ENCODE data around the gene COL24A1. TPM values are rescaled to one million over a fixed set of nuclear protein-coding genes. Genes with fewer than 3 reads are reported as not detected.

Gene COL24A1
- total RNA-seq, 1 experiment from 2014 or later = 0.07 TPM

GRCh38 chr1:86140281-86140880 lies 16.2 kb downstream of the COL24A1 start:
- no peak overlapping the region for H3K27ac ChIP-seq (ENCODE audit: low read length)
- no peak overlapping the region for H2AFZ ChIP-seq (ENCODE audit: low read length)
- BruUV-seq (replicated peaks) = no TSS peak
- no peaks in the 10 kb centered on the region for H3F3A ChIP-seq (ENCODE audit: low read length, unreplicated experiment)
- no peaks in the 10 kb centered on the region for H4K20me1 ChIP-seq (ENCODE audit: low read length)
- no peak overlapping the region for H3K4me2 ChIP-seq (ENCODE audit: low read length)
- no peaks in the 10 kb centered on the region for H3K4me1 ChIP-seq (ENCODE audit: insufficient read depth, low read length)
- ChIA-PET POLR2A (ENCODE audit: unreplicated experiment) (no interaction called here), CTCF (no interaction called here)
- H3K27me3 ChIP-seq (ENCODE audit: low read length) = peaks cover 39% of the 10 kb centered on the region
- intact Hi-C loops (cut with micrococcal nuclease) = no loop called here
- no peak overlapping the region for H3K4me3 ChIP-seq (ENCODE audit: low read length)
- no peaks in the 10 kb centered on the region for H3K9me3 ChIP-seq (ENCODE audit: low read length)
- no peak overlapping the region for H3K9ac ChIP-seq (ENCODE audit: low read length)
- DNase-seq (no peak), ATAC-seq (no peak)
- TF ChIP-seq EZH2 (IDR thresholded peaks at IDR 0.05; ENCODE audit: low read length, unreplicated experiment) (no peak), CTCF (conservative IDR thresholded peaks at IDR 0.05; ENCODE audit: low read depth, low read length) (no peak)
- H3K9me2 ChIP-seq (replicated peaks; ENCODE audit: low read length) = no peaks in the 10 kb centered on the region
- H3K79me2 ChIP-seq (ENCODE audit: low read length) = no peaks in the 10 kb centered on the region
- no peaks in the 10 kb centered on the region for H3K36me3 ChIP-seq (ENCODE audit: low read depth, low read length)

DNA sequence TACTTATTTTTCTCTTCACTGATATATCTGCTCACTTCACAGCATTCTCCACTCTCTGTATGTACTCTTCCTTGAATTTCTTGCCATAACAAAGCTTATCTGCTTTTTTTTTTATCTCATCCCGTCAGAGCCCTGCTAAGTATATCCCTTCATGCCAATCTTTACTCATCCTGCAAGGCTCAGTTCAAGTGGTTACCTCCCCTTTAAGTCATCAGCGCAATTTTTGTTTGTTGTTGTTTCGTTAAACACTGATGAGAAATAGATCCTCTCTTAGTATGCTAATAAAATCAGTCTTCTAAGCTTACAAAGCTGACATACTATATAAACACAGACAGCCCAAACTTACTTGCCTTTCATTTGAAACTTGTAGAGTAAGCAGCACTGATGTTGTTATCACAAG lies 17.8 kb downstream of the COL24A1 start:
- Histone ChIP-seq H3K27me3 (ENCODE audit: low read length) (peaks cover 31% of the 10 kb centered on the region), H3K4me1 (ENCODE audit: insufficient read depth, low read length) (no peaks in the 10 kb centered on the region), H3K9ac (ENCODE audit: low read length) (no peak overlapping the region), H4K20me1 (ENCODE audit: low read length) (no peaks in the 10 kb centered on the region), H3F3A (ENCODE audit: low read length, unreplicated experiment) (no peaks in the 10 kb centered on the region), H3K4me3 (ENCODE audit: low read length) (no peak overlapping the region), H3K9me2 (replicated peaks; ENCODE audit: low read length) (no peaks in the 10 kb centered on the region), H3K36me3 (ENCODE audit: low read depth, low read length) (no peaks in the 10 kb centered on the region), H2AFZ (ENCODE audit: low read length) (no peak overlapping the region), H3K9me3 (ENCODE audit: low read length) (no peaks in the 10 kb centered on the region), H3K4me2 (ENCODE audit: low read length) (no peak overlapping the region), H3K27ac (ENCODE audit: low read length) (no peak overlapping the region), H3K79me2 (ENCODE audit: low read length) (no peaks in the 10 kb centered on the region)
- no peak for TF ChIP-seq EZH2phosphoT487 (IDR thresholded peaks at IDR 0.05; ENCODE audit: borderline replicate concordance, low read length)
- TF ChIP-seq CTCF (conservative IDR thresholded peaks at IDR 0.05; ENCODE audit: low read depth, low read length) = no peak
- TF ChIP-seq EZH2 (IDR thresholded peaks at IDR 0.05; ENCODE audit: low read length, unreplicated experiment) = no peak
- DNase-seq (no peak), ATAC-seq (no peak)
- intact Hi-C loops (cut with micrococcal nuclease) = no loop called here
- ChIA-PET POLR2A (ENCODE audit: unreplicated experiment) (no interaction called here), CTCF (no interaction called here)
- BruUV-seq (replicated peaks) = no TSS peak

DNA sequence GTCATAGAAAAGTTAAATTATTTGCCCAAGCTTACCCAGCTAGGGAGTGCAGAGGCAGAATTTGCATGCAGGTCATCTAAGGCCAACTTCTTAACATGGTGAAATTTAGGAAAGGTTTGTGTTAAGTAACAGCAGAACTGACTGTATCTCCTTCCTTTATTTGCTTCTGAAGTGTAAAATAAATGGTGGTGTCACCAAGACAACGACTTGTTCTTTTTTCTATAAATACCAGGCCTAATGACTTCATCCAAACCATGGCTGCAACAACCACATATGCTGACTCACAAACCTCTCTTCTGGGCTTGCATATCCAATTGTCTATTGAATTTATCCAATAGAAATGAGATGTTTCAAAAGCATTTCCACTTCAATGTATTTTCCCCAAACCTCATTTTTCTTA lies 19.1 kb downstream of the COL24A1 start:
- Histone ChIP-seq H3K4me1 (ENCODE audit: insufficient read depth, low read length) (no peaks in the 10 kb centered on the region), H3K9me2 (replicated peaks; ENCODE audit: low read length) (no peaks in the 10 kb centered on the region), H3K4me3 (ENCODE audit: low read length) (no peak overlapping the region), H3K9ac (ENCODE audit: low read length) (no peak overlapping the region), H4K20me1 (ENCODE audit: low read length) (no peaks in the 10 kb centered on the region), H3F3A (ENCODE audit: low read length, unreplicated experiment) (no peaks in the 10 kb centered on the region), H3K79me2 (ENCODE audit: low read length) (no peaks in the 10 kb centered on the region), H3K9me3 (ENCODE audit: low read length) (no peaks in the 10 kb centered on the region), H3K27ac (ENCODE audit: low read length) (no peak overlapping the region), H2AFZ (ENCODE audit: low read length) (no peak overlapping the region), H3K36me3 (ENCODE audit: low read depth, low read length) (no peaks in the 10 kb centered on the region), H3K27me3 (ENCODE audit: low read length) (peaks cover 22% of the 10 kb centered on the region; the same call in 1 of the 2 replicates), H3K4me2 (ENCODE audit: low read length) (no peak overlapping the region)
- intact Hi-C loops (cut with micrococcal nuclease) = no loop called here
- ATAC-seq = no peak
- no peak for TF ChIP-seq EZH2 (IDR thresholded peaks at IDR 0.05; ENCODE audit: low read length, unreplicated experiment)
- ChIA-PET POLR2A (ENCODE audit: unreplicated experiment) (no interaction called here), CTCF (no interaction called here)
- DNase-seq = no peak
- no TSS peak for BruUV-seq (replicated peaks)
